Stomach (tissue), 4 donors: ENCODE results near the gene SUPV3L1.
"Not testable (repeated sequence)": the region's sequence is repeated elsewhere in the genome, so short reads cannot be mapped to it uniquely, and the experiment has no call there.

Experiments used
- CTCF ChIP-seq, 7 experiments: fragments of 450-650 bp in 4 of 7; fragments of 200-600 bp in 3 of 7; sonication (generic) in 3 of 7; IDR thresholded peaks; one replicate each; pipeline ENCODE4 v1.5.1; 2016 to 2019; ENCODE audit warnings: antibody characterized with exemption in 7 of 7, control low read depth in 2 of 7, mild to moderate bottlenecking in 1 of 7
- EP300 ChIP-seq: sonication (generic); formaldehyde crosslinking; IDR thresholded peaks from one replicate; pipeline ENCODE4 v1.6.1; 2017; ENCODE audit warnings: antibody characterized with exemption
- POLR2A ChIP-seq, 4 donors: fragments of 450-650 bp; IDR thresholded peaks; one replicate each; pipeline ENCODE4 v1.6.1; 2016; ENCODE audit warnings: antibody characterized with exemption in 4 of 4, control low read depth in 2 of 4, mild to moderate bottlenecking in 1 of 4, moderate library complexity in 1 of 4

GRCh38 chr10:69251417-69251816 is 71.4 kb downstream of the SUPV3L1 start:
- not testable (repeated sequence) for TF ChIP-seq POLR2A (IDR thresholded peaks at IDR 0.05); CTCF (IDR thresholded peaks at IDR 0.05); EP300
